Measurements from ENCODE around the gene FBXO47.

The FBXO47 gene

DNA sequence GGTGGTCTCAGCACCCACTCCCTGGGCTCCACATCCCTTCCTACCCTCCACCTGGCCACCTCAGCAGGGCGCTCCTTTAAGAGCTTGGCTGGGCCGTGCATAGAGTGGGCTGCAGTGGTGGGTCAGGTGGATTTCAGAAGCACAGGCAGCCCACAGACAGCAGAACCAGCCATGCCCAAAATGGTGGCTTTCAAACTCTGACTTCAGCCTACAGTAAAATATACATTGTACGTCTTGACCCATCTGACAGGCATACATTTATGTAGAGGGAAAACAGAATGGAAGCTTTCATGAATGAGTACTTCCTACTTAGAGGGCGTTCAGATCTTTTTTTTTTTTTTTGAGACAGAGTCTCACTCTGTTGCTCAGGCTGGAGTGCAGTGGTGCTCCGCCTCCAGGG, 67.8 kb downstream of the FBXO47 start:
- no peak for DNase-seq

DNA sequence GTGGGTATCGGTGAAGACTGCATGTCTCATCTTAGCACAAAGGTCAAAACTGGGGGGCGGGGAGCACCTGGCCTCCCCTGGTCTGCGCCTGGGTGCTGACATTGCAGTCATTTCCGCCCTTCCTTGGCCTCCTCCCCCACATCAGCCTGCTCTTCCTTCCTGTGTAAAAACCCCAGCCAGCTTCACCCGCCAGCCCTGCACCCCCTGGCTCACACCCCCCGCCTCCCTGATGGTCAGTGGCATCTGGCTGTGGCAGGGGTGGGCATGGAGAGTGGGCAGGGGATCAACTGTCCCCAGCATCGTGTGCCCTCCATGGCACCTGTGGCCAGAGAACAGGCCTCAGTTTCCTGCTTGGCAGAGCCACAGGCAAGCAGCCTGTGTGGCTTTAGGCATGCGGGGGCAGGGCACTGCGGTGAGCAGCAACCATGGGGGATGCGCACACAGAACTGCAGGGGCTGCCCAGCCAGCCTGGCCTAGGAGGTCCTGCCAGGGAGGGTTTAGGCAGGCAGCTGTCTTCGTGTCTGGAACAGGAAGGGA, 68.3 kb downstream of the FBXO47 start:
- no peak for DNase-seq

DNA sequence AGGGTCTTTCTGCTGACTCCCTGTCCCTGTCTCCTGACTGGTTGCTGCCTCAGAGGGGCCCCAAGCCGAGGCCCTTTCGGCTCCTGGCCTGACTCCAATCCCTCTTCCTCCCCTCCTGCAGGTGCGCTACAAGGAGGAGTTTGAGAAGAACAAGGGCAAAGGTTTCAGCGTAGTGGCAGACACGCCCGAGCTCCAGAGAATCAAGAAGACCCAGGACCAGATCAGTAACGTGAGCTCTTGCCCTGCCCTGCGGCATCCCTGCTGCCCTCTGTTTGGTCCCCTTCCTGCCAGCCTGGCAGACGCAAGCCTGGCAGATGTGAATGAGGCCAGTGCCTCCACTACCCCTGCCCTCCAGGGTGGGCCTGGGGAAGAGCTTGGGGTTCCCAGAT, 68.9 kb downstream of the FBXO47 start:
- DNase-seq = no peak

DNA sequence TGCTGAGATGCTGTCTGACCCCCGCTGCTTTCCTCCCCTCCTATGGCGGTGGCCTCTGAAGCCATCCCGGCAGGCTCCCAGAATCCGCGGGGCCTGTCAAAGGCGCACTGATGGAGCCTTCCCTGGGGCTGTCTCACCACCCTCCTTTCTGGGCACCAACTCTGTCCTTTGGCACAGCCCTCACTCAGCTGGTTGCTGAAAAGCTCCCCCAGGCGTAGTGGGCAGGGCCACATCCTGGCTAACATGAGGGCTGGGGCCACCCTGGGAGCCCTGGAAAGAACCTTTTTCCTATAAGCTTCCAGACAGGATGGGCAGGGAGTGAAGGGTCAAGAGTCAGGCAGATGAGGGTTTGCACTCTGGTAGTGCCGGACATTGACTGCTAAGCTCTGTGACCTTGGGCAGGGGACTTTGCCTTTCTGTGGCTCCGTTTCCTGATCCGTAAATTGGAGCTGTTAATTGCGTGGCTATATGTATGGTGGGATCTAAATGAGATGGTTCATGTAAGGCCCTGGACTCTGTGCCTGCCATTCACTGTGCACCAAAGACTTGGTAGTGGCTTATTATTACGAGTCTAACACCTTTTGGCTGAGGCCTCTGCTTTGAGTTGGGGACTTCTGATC, 69.4 kb downstream of the FBXO47 start:
- no peak for DNase-seq

DNA sequence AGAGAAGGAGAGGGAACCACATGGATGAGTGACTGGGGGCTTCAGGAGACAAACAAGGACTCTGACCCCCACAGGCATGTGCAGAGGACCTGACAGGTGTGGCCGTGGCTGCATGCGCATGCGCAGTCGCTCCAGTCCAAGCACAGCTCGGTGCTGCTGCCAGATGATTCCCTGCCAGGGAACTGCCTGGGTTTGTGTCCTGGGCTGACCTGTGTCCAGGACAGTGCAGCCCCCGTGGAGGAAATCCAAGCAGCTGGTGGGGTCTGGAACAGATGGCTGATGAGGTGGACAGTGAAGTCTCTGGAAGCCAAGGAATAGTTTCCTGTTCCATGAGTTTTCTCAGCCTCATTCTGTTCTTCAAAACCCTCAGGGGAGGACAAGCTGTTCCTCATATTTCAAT, 70.0 kb downstream of the FBXO47 start:
- no peak for DNase-seq

DNA sequence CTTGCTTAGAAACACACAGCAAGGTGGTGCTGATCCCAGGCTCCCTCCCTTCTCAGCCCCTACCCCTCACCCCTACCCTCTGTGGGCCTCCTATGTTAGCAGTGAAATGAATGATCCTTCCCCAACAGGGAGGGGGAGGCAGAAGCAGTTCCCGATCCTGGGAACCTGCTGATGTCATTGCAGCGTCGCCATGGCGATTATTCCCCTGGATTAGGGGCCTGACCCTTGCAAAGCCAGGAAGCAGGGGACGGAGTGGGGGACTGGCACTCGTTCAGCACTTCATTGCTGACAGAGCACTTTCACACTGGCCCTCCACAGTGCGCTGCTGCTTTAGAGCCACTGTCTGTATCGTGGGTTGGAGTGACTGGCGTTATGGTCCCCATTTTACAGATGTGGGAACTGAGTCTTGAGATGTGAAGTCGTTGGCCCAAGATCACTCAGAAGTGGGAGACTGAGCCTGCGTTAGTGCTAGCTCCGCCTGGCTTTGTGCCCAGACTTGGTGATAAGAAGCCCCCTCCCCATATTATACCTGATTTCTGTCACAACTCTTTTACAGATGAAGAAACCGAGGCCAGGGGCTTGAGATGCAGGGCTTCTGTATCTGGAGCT, 70.8 kb downstream of the FBXO47 start:
- no peak for DNase-seq

DNA sequence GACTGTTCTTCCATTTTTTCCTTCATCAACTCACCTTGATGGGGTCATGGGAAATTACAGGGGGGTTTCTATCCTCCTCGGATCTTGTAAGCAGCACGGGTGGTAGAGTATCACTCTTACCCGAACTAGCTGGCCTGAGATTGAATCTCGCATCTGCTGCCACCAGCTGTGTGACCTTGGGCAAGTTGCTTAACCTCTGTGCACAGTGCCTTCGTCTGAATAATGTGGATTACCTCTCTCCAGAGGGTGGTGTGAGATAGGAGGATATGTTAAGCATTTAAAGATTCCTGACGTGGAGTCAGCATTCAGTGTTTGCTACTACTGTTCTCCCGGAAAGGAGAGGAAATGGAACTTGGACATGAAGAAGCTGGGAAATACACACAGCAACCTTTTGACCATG, 72.9 kb downstream of the FBXO47 start:
- no peak for DNase-seq

DNA sequence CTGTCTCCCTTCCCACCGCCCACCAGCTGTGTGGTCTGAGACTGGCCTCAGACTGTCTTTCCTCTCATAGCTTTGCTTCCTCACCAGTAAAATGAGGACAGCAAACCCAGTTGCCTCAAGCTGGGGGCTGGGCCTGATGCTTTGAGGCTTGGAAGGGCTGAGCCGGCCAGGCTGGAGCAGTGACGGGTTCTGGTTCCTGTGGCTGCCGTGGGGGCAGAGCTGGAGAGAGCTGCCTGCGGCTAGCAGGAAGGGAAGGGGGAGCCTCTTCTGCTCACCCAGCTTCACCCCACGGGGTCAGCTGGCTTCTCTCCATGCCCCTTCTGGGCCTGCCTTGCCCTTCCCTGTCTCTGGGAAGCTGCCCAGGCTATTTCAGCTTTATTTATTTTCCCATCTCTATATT, 73.6 kb downstream of the FBXO47 start:
- no peak for DNase-seq

DNA sequence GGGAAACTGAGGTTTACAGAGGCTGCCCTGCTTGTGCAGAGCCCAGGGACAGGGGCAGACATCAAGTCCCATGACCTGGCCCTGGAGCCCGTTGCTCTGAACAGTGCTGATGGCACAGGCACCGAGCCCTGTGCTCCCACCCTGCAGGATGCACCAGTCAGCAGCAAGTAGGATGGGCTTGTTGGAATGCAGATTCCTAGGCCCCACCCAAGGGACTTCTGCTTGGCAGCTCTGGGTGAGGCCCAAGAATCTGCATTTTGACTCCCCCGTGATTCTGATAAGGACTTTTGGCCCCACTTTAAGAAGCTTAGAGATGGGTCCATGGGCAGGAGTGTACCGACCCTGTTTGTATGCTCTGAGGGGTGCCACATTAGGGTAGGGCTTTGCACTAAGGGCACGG, 74.1 kb downstream of the FBXO47 start:
- no peak for DNase-seq

DNA sequence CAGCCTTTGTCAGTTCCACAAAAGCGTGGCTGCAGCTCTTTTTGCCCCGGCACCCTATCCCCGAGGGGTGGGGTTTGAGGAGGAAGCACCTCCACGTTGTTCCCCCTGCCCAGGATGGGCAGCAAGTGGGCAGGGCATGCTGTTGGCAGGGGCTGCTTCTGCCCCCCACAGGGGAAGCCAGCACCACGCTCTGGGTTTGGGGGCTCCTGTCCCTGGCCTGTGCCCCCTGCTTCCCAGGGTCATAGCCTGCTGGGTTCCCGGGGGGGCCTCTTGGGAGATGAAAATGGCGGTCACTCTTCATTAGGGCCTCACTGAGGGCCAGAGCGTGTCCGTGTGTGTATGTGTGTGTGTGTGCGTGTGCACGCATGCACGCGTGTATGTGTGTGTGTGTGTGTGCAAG, 74.6 kb downstream of the FBXO47 start:
- no peak for DNase-seq

DNA sequence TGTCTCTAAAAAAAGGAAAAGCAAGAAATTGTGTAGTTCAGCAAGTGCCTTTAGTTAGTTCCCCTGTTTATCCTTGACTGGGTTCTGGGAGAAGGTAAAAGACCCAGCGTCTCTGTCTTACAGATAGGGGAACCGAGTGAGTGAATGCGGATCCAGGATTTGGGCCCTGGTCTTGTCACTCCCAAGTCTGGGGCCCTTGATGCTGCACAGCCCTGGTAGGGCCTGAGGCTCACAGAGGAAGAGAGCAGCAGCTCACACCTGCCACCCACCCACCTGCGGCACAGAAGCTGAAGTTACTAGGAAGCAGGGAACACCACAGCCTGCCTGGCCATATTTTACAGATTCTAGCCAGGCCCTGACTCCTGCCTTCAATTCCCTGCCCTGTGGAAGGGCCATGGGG, 75.1 kb downstream of the FBXO47 start:
- DNase-seq = no peak

DNA sequence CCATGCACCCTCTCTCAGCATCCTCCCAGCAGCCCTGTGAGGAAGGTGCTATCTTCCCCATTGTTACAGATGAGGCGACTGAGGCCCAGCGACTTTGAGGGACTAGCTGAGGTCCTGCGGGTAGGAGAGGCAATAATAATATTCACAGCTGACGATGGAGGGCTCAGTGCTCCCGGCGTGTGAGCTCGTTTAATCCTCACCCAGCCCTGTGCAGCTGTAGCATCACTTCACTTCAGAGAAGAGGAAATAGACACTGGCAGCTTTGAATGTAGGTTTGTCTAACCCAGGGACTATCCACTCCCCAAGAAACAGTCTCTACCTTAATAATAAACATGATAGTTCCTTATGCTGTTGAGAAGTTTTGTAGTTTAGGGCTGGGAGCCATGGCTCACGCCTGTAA, 75.8 kb downstream of the FBXO47 start:
- DNase-seq = no peak

DNA sequence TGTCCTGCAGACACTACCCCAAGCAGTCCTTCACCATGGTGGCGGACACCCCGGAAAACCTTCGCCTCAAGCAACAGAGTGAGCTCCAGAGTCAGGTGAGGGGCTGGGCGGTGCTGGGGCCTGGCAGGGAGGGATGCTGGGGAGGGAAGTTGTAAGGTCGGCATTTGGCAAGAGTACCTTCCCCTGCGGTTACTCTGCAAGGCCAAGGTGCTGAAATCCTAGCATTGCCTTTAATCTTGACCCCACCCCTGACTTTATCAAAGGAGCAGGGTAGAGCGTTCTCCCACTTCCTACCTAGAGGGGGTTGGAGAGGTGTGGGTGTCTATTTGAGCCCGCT, 76.8 kb downstream of the FBXO47 start:
- DNase-seq = no peak

DNA sequence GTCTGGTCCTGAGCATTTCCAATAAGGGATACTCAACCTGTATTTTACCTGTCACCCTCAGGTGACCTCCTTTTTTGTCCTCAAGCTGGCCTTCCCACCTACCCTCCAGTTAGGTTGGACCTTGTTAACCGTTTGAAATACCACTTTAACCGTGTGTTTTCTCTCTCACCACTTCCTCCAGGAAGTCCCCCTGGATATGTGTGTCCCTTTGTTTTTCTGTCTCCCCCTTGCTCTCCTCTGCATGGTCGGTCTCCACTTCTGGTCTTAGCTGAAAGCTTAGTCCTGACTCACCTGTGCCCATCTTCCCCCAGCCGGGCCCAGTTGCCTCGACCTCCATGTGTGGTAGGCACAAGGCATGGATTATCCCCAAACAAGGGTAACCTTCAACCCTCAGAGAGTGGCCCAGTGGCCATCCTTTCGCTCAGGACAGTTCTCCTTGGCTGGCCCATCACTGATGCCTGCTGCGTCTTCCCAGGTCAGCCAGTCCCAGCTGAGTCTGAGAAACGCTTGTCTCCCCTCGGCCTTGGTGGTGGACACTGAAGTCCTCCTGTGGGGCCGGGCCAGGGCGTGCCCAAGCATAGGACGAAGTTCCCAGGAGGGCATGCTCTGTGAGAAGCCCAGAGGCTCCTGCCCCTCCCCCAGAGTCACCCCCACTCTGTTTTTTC, 77.3 kb downstream of the FBXO47 start:
- DNase-seq = no peak

DNA sequence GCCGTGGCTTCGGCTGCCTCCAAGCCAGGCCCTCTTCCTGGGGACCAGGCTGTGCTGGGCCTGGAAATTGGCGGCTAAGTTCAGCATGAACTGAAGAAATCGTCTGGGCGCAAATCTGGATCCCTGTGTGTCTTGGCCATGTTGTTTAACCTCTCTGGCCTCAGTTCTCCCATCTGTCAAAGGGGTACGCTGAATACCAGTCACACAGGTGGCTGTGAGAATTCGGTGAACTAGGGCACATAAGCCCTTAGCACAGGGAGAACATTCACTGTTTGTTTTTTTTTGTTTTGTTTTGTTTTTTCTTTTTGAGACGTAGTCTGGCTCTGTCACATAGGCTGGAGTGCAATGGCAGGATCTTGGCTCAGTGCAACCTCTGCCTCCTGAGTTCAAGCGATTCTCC, 78.4 kb downstream of the FBXO47 start:
- DNase-seq = no peak

DNA sequence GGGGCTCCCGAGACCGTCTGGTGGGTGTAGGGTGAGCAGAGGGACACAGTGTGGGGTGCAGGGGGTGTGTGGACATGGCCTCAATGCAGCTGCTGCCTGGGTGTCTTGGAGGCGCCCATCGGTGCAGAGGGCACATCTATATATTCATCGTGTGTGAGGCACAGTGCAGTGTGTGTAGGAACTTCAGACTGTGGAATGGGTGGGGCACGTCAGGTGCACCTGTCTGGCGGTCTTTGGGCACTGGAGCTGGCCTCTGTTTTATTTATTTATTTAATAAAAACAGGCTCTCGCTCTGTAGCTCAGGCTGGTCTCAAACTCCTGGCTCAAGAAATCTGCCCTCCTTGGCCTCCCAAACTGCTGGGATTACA, 80.6 kb downstream of the FBXO47 start:
- no peak for DNase-seq
